Eye (tissue), 1 donor: ENCODE results near the gene CDK5.
A peak's percentile ranks its signal among the peaks of the same experiment; 100 is the strongest.

Source experiments
- DNase-seq: peaks from one replicate; pipeline ENCODE4 v3.0.0-alpha.2; 2015

CDK5 gene

DNA sequence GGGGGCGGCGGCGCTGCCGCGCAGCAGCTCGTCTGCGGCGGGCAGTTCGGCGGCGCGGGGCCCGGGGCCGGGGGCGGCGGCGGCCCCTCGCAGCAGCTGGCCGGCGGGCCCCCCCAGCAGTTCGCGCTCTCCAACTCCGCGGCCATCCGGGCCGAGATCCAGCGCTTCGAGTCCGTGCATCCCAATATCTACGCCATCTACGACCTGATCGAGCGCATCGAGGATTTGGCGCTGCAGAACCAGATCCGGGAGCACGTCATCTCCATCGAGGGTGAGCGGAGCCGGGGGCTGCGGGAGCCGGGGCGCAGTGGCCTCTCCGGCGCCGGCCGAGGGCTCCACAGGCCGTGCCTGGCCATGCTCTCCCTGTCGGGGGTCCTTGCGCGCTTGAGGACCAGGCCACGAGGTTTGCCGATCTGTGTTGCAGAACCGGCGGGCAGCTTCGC lies 29.1 kb upstream of the CDK5 start:
- no peak for DNase-seq

DNA sequence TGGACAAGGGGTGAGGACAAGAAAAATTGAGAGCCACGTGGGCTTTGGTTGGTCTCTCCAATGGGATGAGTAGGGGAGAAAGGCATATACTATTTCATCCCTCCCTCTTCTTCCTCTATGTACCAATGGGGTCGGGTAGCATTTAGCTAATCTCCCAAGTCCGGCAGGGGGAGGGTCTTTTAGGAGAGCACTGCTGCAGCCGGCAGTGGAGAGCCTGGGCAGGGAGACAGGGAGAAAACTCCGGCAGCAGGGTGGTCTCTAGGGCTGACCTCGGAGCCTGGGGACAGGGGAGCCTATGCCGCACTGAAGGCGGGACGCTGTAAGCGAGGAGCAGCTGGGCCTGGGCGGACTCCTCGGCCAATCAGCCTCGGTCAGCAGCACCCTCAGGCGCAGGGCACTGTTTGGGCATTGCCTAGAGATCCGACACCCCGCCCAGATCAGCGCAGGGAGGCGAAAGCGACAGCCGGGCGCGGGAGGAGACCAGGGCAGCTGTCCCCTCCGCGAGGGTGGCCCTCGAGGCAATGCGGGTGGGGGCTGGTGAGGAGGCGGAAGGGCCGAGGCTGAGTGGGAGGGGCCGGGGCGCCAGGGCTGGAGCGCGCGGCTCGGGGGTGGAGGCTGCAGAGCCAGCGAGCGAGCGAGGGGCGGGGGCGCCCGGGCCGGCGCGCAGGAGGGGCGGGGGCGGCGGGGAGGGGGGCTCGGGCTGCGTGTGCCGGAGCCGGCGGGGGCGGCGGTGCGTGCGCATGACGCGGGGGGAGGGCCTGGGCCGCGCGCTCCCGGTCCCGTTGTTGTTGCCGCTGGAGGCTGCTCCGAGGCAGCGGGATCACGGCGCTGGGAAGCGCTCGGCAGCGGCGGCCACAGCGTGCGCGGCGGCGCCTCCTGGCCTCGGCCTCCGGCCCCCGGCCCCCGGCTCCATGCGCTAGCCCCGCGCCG lies 28.3 kb upstream of the CDK5 start, which contains the start of gene AGAP3:
Gene AGAP3, plus strand, starts transcription at position 785 of the 930 bp plus-strand sequence. CDS start 267 bp downstream, outside the sequence.
- peak; percentile 93 for DNase-seq

DNA sequence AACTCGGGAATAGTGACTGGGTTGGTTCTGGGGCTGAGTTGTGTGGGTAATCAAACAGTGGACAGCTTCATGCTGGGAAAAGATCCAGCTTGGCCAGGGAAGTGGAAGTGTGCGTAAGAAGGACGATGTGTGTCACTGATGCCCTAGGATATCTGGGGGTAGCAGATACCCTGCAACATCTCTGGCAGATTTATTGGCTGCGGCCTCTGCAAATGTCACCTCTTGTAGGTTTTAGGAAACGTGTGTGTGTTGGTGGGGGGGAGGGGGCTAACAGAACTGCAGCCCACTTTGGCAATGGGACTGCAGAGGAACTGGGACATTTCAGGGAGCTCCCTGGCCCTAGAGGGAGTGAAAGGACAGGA lies 27.6 kb upstream of the CDK5 start:
- DNase-seq = no peak

- peak; percentile 26 for DNase-seq
These were observed 26.1 kb upstream of the CDK5 start for GRCh38 chr7:151083824-151084160.

DNA sequence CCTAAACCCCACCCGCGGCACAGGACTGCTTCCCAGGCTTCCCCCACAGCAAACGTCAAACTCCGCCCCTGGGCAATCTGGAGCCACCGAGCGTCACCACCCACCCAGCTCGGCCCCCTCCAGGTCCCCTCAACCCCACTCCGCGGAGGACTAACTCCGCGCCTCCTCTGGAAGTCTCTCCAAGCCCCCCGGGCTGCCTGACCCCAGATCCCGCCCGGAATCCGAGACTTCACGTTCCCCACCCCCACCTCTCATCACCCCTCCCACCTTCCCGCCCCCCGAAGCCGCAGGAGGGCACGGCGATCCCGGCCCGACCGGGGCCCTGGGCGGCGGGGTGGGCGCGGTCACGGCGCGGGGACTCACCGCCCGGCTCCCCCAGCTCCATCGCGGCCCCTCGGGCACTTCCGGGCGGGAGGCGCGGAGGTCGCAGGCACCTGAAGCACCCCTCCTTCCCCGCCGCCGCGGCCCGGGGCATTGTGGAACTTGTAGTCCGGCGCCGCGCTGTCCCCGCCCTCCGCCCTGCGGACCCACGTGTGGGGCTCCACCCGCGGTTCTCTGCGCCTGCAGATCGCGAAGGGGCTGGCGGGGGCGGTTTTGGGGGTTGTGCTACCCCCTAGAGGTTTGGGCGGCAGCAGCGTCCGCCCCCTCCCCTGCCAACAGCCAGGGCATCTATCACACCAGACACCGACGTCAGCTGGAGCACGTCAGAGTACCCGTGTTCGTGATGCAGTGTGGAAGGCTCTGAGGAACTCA lies 25.6 kb upstream of the CDK5 start, which contains the start of gene TMUB1:
Gene TMUB1, minus strand, starts transcription at position 423 of the 753 bp plus-strand sequence. CDS start 930 bp downstream, outside the sequence.
- peak; percentile 85 for DNase-seq

GRCh38 chr7:151082141-151083070 lies 24.7 kb upstream of the CDK5 start:
- no peak for DNase-seq

DNA sequence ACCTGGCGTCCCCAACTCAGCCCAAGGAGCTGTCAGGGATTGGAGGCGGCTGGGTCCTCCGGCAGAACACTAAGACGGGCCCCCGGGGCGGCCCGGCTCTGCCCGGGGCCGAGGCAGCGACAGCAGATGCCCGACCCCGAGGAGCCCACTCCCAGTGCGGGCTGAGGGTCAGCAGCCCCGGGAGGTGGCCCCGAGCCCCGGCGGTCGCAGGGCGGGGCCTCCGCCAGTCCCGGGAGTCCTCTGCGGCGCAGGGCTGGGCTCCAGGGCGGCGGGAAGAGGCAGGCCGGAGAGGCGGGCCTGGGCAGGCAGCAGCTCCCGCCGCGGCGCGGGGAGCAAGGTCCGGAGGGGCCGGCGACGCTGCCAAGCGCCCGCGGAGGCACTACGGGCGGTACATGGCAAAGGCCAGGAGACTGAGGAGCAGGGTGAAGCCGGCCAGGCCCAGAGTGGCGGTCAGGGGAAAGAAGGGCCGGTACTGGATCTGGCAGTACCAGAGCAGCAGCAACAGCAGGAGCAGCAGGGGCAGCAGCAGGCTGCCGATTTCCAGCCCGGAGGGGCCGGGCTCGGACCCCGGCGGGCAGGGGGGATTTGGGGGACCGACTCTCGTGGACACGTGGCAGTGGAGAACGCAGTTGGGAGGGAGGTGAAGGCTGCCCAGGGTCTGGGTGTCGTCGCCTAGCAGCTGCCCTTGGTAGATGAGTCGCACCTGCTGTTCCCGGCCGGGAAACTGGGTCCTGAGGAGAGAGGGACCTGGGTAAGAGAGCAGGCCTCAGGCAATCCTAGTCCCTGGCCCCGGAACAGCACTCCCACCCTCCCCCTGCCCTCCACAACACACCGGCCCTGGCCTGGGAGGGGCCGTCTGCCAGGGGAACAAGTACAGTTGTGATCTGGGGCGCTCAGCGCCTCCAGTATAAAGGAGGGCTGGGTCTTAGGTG lies 23.7 kb upstream of the CDK5 start:
- DNase-seq = peak; percentile 45

GRCh38 chr7:151080522-151081169 lies 22.9 kb upstream of the CDK5 start, which contains the start of gene FASTK:
Gene FASTK, minus strand, starts transcription at chr7:151080809. Its CDS starts 43 bp downstream, at chr7:151080766.
- DNase-seq = peak; percentile 95

DNA sequence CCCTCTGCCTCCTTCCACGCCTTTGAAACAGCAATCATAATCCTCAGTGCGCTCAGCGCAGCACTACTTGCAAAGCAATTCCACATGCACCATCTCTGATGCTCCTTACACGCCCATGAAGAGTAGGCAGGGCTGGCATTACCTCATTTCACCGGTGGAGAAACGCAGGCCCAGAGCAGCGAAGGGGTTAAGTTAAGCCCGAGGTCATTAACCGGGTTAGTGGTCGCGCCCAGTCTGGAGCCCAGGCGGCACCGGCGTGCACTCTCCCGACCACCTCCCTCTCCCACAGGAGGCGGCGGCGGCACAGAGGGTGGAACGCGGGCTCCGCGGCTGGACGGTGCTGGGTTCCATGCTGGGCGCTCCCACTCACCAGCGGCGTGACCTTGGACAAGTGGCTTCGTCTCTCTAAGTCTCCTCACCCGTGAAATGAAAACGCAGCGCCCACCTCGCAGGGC lies 22.4 kb upstream of the CDK5 start:
- peak; percentile 60 for DNase-seq

- no peak for DNase-seq
These were observed 21.7 kb upstream of the CDK5 start for GRCh38 chr7:151079199-151079910.

DNA sequence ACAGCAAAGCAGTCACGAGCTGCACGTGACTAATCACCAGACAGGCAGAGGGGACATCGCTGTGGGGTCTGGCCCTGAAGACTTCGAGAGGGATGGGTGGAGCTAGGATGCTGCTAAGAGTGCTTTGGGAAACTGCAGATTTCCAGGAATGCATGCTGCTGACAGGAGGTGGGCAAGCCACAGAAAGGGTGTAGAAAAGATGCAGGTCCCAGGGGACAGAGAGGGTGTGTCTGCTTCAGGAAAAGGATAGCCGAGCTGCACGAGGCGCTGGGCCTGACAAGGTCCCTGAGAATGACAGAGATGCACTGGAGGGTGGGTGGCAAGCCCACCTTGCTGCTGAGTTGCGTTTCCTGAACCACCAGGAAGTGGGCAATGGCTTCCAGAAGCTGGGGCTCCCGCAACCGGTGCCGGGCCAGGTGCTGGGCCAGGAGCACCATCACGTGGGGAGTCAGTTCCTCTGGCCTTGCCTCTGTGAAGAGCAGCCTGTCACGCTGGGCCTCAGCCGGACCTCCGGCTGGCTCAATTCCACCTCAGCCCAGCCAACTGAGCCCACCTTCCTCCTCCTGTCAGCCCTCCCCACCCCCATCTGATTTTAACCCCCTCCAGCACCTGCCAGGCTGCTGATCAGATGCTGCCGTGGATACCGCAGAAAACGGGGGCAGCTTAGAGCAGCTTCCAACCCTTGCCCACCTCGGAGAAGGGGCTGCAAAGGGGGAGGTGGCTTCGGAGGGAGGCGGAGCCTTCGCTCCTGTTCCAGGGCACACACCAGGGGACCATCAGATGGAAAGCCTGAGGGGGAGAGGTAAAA lies 20.7 kb upstream of the CDK5 start:
- peak; percentile 38 for DNase-seq

- DNase-seq = no peak
These were observed 20.1 kb upstream of the CDK5 start for GRCh38 chr7:151077705-151078232.

DNA sequence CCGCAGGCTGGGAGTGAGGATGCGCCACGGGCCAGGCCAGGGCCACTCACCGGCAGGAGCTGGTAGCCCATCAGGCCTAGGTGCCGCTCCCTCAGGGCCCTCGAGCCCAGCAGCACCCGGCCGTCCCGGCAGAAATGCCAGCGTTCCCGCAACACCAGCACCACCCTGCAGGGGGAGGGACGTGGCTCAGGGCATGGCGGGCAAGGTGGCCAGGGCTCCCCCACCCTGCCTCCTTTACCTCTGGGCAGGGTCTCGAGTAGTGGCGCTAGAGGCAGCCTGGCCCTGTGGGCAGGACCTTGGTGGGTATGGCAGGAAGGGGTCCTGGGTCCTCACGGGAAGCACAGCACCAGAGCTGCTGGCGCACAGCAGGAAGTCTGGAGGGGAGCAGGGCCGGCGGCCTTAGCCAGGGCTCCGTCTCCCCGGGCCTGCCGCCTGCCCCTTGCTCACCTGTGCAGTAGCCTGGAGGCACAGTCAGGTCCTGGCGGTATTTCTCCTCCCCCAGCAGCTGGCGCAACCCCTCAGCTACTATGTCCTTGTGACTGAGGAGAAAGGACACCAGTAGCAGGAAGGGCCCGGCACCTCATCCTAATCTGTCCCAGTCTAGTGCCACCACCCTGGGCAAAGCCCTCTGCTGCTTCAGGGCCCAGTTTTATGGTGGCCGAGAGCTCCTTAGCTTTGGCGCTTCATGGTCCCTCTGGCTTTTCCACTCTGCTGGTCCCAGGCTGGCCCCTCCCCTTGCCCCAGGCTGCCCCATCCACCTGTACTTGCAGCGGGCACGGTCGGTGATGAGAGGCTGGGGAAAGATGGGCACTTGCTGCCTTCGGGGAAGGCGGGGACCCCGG lies 19.4 kb upstream of the CDK5 start:
- DNase-seq = no peak

DNA sequence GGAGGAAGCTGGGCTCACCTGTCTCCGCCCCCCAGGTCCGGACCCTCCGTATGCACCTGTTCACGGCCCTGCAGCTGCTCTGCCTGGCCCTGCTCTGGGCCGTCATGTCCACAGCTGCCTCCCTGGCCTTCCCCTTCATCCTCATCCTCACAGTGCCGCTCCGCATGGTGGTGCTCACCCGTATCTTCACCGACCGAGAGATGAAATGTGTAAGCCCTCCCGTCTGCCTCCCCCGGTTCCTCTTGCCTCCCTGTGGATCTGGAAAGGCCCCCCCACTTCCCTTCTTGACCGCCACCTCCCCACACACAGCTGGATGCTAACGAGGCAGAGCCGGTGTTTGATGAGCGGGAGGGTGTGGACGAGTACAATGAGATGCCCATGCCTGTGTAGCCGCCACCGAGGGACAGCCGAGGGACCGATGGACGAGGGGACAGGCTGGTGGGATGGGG lies 18.3 kb upstream of the CDK5 start:
- DNase-seq = no peak

DNA sequence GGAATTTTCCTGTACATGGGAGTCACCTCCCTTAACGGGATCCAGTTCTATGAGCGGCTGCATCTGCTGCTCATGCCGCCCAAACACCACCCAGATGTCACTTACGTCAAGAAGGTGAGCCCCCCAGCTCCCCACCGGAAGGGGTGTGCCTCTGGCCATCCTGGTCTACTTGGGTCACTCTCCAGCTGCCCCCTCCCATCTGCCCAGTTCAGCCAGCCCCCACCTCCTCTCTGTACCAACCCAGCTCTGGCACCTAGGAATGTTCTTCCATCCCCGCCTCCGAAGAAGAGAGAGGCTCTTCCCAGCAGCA lies 17.9 kb upstream of the CDK5 start:
- no peak for DNase-seq

GRCh38 chr7:151074817-151075661 lies 17.3 kb upstream of the CDK5 start:
- no peak for DNase-seq

GRCh38 chr7:151073990-151074389 lies 16.3 kb upstream of the CDK5 start:
- DNase-seq = no peak
